Lung (tissue), 12 donors: Measurements from ENCODE around the gene CYBA. TPM values are rescaled to one million over a fixed set of nuclear protein-coding genes. Genes with fewer than 3 reads are reported as not detected.

Experiments used
- ATAC-seq: fragments of 200-7000 bp; cut with Tn5 transposase; one replicate; pipeline ENCODE4 v1.9.1; 2020; ENCODE audit warnings: moderate number of reproducible peaks; ENCODE audit not compliant: insufficient read depth, low FRiP score
- DNase-seq, 3 donors: peaks; one replicate each; pipeline ENCODE4 v3.0.0-alpha.2; 2013 to 2017
- H3K27ac ChIP-seq, 2 donors: one replicate each; pipeline ENCODE4 v1.5.1; 2013; ENCODE audit warnings: mild to moderate bottlenecking in 2 of 2, moderate library complexity in 2 of 2, control low read depth in 1 of 2, inconsistent platforms in 1 of 2, low read depth in 1 of 2, low read length in 1 of 2
- H3K27me3 ChIP-seq, 3 donors: one replicate each; pipeline ENCODE4 v1.5.1; 2013; ENCODE audit warnings: low read length in 2 of 3; ENCODE audit not compliant: control insufficient read depth in 3 of 3, insufficient read depth in 3 of 3
- H3K36me3 ChIP-seq, 4 donors: one replicate each; pipeline ENCODE4 v1.5.1; 2013; ENCODE audit warnings: low read length in 4 of 4, mild to moderate bottlenecking in 1 of 4, moderate library complexity in 1 of 4; ENCODE audit not compliant: control insufficient read depth in 4 of 4, insufficient read depth in 4 of 4
- H3K4me1 ChIP-seq, 5 donors: one replicate each; pipeline ENCODE4 v1.5.1; 2013; ENCODE audit warnings: low read length in 5 of 5, mild to moderate bottlenecking in 2 of 5, moderate library complexity in 1 of 5; ENCODE audit not compliant: control insufficient read depth in 5 of 5, insufficient read depth in 5 of 5
- H3K4me3 ChIP-seq: one replicate; pipeline ENCODE4 v1.5.1; 2013; ENCODE audit warnings: mild to moderate bottlenecking, control low read depth, moderate library complexity
- H3K9ac ChIP-seq, 2 donors: one replicate each; pipeline ENCODE4 v1.5.1; 2013; ENCODE audit warnings: low read length in 2 of 2, control low read depth in 1 of 2; ENCODE audit not compliant: insufficient read depth in 1 of 2
- H3K9me3 ChIP-seq, 4 donors: one replicate each; pipeline ENCODE4 v1.5.1; 2013; ENCODE audit warnings: low read length in 3 of 4, mild to moderate bottlenecking in 1 of 4, moderate library complexity in 1 of 4; ENCODE audit not compliant: control insufficient read depth in 4 of 4, insufficient read depth in 3 of 4
- WGBS, 2 donors: extraction: QIAGEN DNeasy Blood & Tissue Kit; methylation state at CpG; one replicate each; pipeline ENCODE4 v1.1.7; 2013; 5-methylcytosine and 5-hydroxymethylcytosine counted together
- polyA plus RNA-seq, 2 donors: library from polyadenylated mRNA; stranded (reverse); fragments of 200-250 nt; gene quantifications; one replicate each; pipeline ENCODE4 v1.2.1, GENCODE V29; 2013
- total RNA-seq, 2 donors: library from RNA; depleted of rRNA in 1 of 2; stranded (reverse); fragments of >200 nt in 1 of 2; gene quantifications; one replicate each; pipeline ENCODE4 v1.2.1, GENCODE V29; 2014 to 2021
- TF ChIP-seq, protein P1 (sequence below): IDR thresholded peaks from 2 replicates; pipeline ENCODE4 v1.5.1; 2012; ENCODE audit warnings: mild to moderate bottlenecking; ENCODE audit errors: control extremely low read depth, extremely low read depth
- donor health status: control.
- donor health status: control.
- donor health status: Bipolar disorder and iron deficiency.
- donor health status: healthy.
- donor health status: DM: yes; HTN: yes; CAD: no.

Gene CYBA
- total and polyA plus RNA-seq, 4 donors, result 113 to 879 (median 349) TPM

DNA sequence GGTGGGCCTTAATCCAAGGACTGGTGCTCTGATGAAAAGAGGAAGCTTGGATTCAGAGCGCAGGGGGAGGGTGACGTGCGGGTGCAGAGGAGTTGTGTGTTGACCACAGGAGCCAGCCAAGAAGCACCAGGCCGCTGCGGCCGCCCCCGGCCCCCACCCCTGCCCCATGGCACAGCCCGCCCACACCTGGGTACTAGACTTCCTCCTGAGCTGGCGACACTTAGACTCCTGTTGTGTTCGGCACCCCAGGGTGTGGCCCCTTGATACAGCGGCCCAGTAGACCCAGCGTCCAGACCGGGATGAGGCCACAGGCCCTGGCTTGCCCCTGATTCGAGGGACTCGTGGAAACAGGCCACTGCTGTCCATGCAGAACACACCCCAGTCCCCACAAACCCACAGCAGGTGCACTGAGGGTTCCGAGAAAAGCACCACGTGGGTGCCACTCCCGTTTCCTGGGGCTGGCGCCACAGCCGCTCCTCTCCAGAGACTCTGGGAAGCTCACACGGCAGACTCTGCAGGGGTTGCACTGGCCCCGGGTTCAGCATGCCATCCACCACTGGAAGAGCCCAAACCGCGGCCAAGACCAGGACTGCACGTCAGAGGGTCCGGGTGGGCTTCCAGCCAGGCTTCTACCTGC, 41.2 kb upstream of the CYBA start:
- peaks cover 0 to 2% (median 0%) of the 10 kb centered on the region in 5 donors for H3K4me1 ChIP-seq
- WGBS, 2 donors, result 47 to 66% methylated on average over 22 to 26 of the region's 26 CpGs
- DNase-seq, result no peak
- H3K27me3 ChIP-seq, result peaks cover 0 to 20% (median 13%) of the 10 kb centered on the region in 3 donors
- H3K4me3 ChIP-seq, result no peak overlapping the region
- TF ChIP-seq, protein P1, sequence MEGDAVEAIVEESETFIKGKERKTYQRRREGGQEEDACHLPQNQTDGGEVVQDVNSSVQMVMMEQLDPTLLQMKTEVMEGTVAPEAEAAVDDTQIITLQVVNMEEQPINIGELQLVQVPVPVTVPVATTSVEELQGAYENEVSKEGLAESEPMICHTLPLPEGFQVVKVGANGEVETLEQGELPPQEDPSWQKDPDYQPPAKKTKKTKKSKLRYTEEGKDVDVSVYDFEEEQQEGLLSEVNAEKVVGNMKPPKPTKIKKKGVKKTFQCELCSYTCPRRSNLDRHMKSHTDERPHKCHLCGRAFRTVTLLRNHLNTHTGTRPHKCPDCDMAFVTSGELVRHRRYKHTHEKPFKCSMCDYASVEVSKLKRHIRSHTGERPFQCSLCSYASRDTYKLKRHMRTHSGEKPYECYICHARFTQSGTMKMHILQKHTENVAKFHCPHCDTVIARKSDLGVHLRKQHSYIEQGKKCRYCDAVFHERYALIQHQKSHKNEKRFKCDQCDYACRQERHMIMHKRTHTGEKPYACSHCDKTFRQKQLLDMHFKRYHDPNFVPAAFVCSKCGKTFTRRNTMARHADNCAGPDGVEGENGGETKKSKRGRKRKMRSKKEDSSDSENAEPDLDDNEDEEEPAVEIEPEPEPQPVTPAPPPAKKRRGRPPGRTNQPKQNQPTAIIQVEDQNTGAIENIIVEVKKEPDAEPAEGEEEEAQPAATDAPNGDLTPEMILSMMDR, result no peak
- no peaks in the 10 kb centered on the region for H3K9me3 ChIP-seq
- peaks cover 0 to 10% (median 0%) of the 10 kb centered on the region in 4 donors for H3K36me3 ChIP-seq
- ATAC-seq, result no peak
- H3K27ac ChIP-seq, result peak overlapping the region in 1 of 2 donors; percentile 33
- H3K9ac ChIP-seq, result no peak overlapping the region

DNA sequence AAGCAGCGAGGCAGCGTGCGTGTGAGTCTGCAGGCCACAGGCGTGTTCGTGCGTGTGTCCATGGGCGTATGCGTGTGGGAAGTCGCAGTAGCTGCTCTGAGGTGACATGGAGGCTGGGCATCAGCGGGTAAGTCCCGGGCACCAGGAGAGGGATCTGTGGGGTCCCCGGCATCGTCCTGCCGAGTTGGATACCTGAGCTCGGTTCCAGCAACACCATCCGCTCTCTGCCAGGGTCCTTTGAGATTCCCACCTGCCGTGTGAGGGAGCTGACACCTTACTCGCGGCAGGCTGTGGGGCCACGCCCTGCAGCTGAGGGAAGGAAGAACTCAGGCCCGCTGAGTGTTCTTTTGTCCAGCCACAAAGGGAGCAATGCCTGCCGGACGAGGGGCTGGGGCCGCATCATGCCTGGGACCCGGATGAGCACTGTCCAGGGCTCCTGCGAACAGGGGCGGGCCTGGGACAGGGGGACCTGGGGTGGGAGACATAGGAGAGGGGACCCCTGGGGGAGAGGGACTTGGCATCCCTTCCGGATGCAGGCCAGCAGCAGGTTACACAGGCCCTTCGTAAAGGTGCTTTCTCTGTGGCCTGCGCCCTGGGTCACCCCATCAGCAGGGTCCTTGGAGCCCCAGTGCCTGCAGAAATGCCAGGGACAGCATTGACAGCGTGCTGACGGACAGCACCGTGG, 40.4 kb upstream of the CYBA start:
- no peak for ATAC-seq
- Histone ChIP-seq H3K36me3 (peaks cover 0 to 5% (median 0%) of the 10 kb centered on the region in 4 donors), H3K9me3 (no peaks in the 10 kb centered on the region), H3K4me3 (no peak overlapping the region), H3K27ac (no peak overlapping the region), H3K4me1 (peaks cover 0 to 5% (median 0%) of the 10 kb centered on the region in 5 donors), H3K9ac (no peak overlapping the region), H3K27me3 (peaks cover 0 to 24% (median 18%) of the 10 kb centered on the region in 3 donors)
- 83 to 84% methylated on average over 33 of the region's 33 CpGs for WGBS, 2 donors
- no peak for DNase-seq
- TF ChIP-seq, protein P1, result no peak

DNA sequence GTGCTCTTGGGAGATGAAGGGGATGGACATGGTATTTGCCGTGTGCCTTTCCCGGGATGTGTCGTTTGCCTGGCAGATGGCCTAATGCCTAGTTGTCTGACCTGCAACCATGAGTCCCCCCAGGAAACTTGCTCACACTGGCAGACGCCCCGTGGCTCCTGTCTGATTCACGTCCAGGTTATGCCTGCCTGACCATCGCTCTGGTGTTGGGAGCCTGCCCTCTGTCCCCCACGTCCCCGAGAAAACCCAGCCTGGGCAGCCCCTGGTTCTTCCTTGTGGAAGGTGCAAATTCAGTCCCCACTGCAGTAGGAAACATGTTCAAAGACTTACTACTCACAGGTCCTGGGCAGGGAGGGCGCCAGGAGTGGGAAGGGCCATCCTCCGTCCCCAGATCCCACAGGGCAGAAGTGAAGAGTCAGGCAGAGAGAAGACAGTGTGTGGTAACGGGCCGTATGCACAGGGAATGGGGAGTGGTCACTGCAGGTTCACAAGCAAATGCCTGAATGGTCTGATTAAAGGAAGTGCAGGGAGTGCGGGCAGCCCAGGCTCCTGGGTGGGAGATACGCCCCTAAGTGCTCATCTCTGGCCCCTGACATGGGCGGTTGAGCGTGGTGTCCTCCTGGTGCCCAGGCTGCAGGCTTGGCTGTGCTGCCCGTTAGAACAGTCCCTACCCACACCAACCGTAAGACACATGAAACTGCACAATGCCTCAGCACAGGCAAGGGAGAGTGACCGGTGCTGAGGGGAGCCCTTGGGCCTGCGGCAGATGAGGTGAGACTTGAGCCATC, 39.7 kb upstream of the CYBA start:
- H3K4me3 ChIP-seq, result no peak overlapping the region
- H3K9ac ChIP-seq, result no peak overlapping the region
- no peak overlapping the region for H3K27ac ChIP-seq
- 77 to 81% methylated on average over 21 of the region's 21 CpGs for WGBS, 2 donors
- ATAC-seq, result no peak
- no peaks in the 10 kb centered on the region for H3K9me3 ChIP-seq
- H3K27me3 ChIP-seq, result peaks cover 0 to 28% (median 24%) of the 10 kb centered on the region in 3 donors
- TF ChIP-seq, protein P1, result no peak
- DNase-seq, result no peak
- H3K4me1 ChIP-seq, result peaks cover 0 to 10% (median 0%) of the 10 kb centered on the region in 5 donors
- no peaks in the 10 kb centered on the region for H3K36me3 ChIP-seq
